CD4-positive, alpha-beta T cell treated with Interleukin-4 for 4 hours (primary cell): Measurements from ENCODE around the gene SSBP1.
"Not testable (repeated sequence)": the region's sequence is repeated elsewhere in the genome, so short reads cannot be mapped to it uniquely, and the experiment has no call there.

Source experiments
- DNase-seq: peaks from one replicate; pipeline ENCODE4 v3.0.0-alpha.2; 2020

Gene SSBP1, protein sequence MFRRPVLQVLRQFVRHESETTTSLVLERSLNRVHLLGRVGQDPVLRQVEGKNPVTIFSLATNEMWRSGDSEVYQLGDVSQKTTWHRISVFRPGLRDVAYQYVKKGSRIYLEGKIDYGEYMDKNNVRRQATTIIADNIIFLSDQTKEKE

DNA sequence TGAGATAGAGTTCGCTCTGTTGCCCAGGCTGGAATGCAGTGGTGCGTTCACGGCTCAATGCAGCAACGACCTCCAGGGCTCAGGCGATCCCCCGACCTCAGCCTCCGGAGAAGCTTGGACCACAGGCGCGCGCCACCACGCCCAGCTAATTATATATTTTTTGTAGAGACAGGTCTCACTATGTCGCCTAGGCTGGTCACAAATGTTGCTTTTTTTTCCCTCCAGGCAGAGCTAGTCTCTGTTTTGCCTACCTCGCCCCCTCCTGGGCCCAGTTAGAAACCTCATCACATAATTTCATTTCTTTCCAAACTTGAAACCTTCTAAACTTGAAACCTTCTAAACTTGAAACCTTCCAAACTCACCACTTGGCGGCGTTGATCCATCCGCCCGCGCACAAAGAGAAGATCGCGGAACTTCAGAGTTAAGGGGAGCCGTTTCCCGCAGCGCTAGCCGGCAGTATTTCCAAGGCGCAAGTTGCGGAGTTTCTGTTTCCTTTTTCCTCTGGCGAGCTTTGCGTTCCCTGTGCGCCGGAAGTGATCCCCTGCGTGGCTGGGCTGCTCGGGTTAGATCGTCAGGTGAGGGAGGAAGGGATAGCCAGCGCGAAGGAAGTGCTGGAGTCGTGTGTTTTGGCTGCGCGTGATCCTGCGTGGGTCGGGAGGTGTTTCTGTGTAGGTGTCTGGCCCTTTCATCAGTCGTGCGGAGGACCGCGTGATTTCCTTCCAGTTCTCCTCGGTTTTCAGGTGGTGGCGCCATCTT, at the start of gene SSBP1:
SSBP1 (plus strand) TSS at position 523 of the 756 bp plus-strand sequence. CDS start 809 bp downstream, outside the sequence.
- peak; percentile 95 for DNase-seq

DNA sequence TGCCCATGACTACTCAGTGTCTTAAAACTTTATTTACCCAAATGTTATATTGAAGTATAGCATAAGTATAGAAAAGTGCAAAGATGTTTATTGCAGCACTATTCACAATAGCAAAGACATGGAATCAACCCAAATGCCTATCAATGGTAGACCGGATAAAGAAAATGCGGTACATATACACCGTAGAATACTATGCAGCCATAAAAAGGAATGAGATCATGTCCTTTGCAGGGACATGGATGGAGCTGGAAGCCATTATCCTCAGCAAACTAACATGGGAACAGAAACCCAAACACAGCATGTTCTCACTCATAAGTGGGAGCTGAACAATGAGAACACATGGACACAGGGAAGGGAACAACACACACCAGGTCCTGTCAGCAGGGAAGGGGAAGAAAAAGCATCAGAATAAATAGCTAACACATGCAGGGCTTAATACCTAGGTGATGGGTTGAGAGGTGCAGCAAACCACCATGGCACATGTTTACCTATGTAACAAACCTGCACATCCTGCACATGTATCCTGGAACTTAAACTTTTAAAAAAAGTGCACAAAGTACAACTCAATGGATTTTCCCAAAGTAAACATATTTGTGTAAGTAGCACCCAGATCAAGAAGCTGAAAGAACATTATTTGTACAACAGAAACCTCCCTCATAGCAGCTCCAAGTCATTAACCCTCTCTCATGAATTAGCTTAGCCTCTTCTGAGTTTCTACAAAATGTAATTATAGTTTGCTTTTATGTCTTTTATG, 48.9 kb upstream of the SSBP1 start:
- DNase-seq: not testable (repeated sequence)

GRCh38 chr7:141691540-141691939, 46.6 kb upstream of the SSBP1 start:
- no peak for DNase-seq

GRCh38 chr7:141691961-141692360, 46.2 kb upstream of the SSBP1 start:
- DNase-seq: no peak

- no peak for DNase-seq
Observed at GRCh38 chr7:141693082-141693481, 45.1 kb upstream of the SSBP1 start.

GRCh38 chr7:141695803-141696289, 42.3 kb upstream of the SSBP1 start:
- DNase-seq: no peak

- DNase-seq: no peak
Observed at GRCh38 chr7:141696348-141696747, 41.8 kb upstream of the SSBP1 start.

DNA sequence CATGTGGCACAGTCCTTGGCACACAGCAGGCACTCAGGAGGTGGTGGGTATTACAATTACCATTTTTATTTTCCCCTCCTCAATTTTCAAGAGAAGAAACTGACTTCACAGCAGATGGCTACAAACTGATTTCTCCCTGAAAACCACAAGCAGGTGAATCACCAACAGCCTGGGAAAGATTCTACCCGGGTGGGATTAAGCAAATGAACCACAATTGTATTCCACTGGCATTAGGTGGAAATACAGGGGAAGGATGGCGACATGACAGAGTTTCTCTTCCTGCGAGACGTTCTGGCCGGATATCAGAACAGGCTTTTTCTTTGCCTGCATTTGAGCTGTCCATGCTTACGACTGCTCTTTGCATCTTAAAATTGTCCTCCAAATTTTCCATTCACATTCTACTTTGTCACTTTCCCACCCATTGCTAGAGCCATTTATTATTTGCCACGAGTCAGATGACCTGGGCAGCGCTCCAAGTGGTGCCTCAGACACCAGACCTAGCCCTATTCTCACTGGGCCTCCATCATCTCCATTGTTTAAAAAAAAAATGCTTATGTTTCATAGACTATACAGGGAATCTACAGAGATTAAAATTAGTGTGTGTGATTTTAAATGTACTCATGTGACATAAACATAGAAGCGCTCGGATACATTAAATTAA, 40.8 kb upstream of the SSBP1 start:
- no peak for DNase-seq

GRCh38 chr7:141698247-141699015, 39.7 kb upstream of the SSBP1 start:
- DNase-seq: no peak

GRCh38 chr7:141699860-141700259, 38.3 kb upstream of the SSBP1 start:
- no peak for DNase-seq

GRCh38 chr7:141700296-141700847, 37.8 kb upstream of the SSBP1 start:
- DNase-seq: no peak

GRCh38 chr7:141700848-141701371, 37.2 kb upstream of the SSBP1 start:
- no peak for DNase-seq

DNA sequence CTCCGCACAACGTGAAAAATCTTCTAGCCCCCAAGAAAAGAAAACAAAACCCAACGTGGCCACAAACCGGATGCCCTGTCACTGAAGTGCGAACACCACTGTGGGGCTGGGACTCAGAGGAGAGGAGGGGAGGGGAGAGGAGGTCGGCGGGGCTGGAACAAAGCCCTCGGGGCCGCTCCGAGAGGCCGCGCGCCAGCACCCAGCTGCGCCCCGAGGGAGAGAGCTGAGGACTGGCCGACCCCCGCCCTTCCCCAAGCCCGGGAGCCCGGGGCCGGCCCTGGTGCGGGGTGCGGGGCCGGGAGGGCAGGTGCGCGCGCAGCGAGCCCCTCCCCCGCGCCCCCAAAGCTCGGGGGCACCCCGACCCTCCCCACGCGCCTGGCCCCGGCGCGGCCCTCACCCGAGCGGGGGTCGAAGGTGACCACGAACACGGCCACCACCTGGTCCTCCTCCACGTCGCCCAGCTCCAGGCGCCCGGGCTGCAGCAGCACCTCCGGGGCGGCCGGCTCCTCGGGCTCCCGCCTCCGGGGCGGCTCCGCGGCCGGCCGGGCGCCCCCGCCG, 36.6 kb upstream of the SSBP1 start:
- peak; percentile 71 for DNase-seq

DNA sequence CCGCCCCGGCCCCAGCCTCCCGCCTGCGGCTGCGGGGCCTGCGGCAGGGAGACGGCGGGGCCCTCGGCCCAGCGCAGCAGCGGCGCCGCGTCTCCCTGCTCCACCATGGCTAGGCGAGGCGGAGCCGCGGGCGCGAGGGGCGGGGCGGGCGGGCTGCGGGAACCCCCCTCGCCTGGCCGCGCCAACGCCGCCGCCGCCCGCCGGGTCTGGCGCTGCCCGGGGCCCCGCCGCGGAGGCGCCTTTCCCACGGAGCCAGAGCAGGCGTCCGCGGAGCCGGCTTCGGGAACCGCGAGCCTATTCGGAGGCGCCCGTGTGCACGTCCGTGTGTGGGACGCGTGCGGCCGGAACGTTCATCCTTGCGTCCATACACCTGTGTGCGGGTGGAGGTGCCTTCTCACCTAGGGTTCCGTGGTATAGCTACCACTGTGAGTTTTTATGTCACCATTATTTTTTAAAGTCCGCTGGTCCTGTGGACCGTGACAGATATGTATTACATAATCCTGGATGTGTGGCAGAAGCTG, 36.1 kb upstream of the SSBP1 start, which contains the start of gene DENND11:
DENND11 (minus strand) TSS at position 120 of the 521 bp plus-strand sequence; CDS start at position 107, 13 bp downstream.
- DNase-seq: peak; percentile 30

DNA sequence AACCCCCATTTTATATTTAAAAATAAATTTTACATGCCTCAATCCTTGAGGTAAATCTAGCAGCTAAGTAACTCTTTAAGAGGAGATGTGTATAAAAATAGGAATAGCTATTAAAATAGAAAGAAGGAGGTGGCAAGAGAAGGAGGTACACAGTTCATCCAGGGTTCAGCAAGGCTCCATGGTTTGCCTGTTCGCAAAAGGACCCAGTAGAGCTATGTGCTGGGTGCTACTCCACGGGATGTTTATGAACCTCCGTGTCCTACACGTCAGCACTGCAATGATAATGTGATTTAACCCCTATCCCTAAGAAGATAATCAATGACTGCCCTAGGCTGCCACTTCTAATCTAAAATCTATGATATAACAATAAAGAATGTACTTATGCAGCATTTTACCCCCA, 35.3 kb upstream of the SSBP1 start:
- DNase-seq: no peak

- no peak for DNase-seq
Observed at GRCh38 chr7:141704112-141704511, 34.0 kb upstream of the SSBP1 start.

- DNase-seq: no peak
Observed at GRCh38 chr7:141704741-141705140, 33.4 kb upstream of the SSBP1 start.

DNA sequence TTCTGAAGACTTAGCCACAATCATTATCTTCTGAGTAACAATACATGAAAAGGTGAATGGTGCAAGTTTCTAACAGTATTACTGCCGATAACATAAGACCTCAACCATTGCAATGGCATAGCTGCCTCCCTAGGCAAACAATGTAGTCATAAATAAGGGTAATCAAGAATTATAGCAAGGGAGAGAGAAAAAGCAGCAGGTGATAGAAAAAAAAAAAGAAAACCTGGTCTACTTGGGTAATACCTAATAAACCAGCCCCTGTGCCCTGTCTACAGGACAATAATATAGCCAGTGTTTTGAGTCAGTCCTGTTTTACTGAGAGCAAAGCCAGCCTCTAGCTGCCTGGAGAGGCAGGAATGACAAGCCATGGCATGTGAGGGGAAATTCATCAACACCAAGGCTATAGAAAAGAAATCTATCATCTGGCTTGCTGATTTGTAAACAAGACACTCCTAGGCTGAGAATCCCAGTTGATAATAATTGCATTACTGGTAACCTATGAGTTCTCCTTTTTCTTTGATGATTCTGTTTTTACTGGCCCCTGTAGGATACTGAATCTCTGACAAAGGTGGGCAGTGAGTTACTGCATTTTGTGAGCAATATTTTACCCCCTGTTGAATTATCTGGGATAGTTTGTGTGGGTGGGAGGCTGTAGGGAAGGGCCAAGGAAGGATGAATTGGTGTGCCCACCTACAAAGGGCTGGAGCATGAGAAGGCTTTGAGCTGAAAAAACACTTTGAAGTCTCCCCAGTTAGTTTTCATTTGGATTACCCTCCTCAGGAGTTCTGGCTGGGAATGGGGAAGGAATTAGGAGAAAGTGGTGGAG, 31.7 kb upstream of the SSBP1 start:
- no peak for DNase-seq

DNA sequence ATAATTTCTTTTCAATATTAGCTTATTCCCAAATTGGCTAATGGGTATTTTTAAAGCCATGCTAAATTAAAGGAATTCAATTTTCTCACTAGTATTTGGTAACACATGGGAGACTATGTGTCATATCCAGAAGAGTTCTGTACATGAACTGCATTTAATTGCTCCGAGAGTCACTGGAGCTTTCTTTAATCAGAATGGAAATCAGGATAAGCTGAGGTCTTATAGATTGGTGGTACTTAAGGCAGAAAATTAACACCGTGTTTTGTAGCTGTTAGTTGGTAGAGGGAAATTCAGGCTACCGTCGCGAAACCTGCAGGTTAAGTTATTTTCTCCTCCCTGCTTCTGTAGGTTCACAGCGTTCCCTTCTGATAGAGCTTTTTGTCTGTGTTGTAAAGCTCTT, 29.8 kb upstream of the SSBP1 start, which contains the start of gene WEE2:
WEE2 (plus strand) TSS at position 3 of the 400 bp plus-strand sequence. CDS start 406 bp downstream, outside the sequence.
- no peak for DNase-seq

DNA sequence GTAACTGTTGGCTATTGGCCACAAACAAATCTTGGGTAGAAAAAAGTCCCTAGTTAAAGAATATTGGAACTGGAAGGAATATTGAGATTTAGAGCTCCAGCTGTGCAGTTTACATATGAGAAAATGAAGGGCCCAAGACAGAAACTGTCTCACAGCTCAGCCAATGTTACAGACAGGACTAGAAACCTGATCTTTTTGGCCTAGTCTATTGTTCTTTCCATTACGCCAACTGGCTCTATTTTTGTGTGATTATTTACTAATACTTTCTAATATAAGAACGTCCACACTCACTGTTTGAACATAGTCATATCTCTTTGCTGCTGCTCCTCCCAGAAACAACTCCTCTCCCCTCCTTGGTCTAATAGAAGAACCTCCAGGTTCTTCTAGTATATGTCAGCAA, 28.8 kb upstream of the SSBP1 start:
- no peak for DNase-seq
